NCI-H1092 treated with DMSO at 0.1 percent for 48 hours (cell line): ENCODE data around the gene HNRNPR.
A peak's percentile ranks its signal among the peaks of the same experiment; 100 is the strongest.
"Not testable (repeated sequence)": the region's sequence is repeated elsewhere in the genome, so short reads cannot be mapped to it uniquely, and the experiment has no call there.

ENCODE experiments used
- DNase-seq: peaks from one replicate; lab custom pipeline; 2025; lab: John Stamatoyannopoulos, UW

HNRNPR gene

GRCh38 chr1:23344111-23344986, at the start of gene HNRNPR:
Gene HNRNPR (minus strand): TSS chr1:23344284. CDS start chr1:23341008, 3,276 bp downstream.
- peak; percentile 100 for DNase-seq

- no peak for DNase-seq
Measured at GRCh38 chr1:23393706-23394105, 49.6 kb upstream of the HNRNPR start.

- no peak for DNase-seq
Measured at GRCh38 chr1:23392125-23392855, 48.2 kb upstream of the HNRNPR start.

- DNase-seq, result no peak
Measured at GRCh38 chr1:23389837-23390321, 45.8 kb upstream of the HNRNPR start.

GRCh38 chr1:23387494-23387893, 43.4 kb upstream of the HNRNPR start:
- DNase-seq, result no peak

GRCh38 chr1:23385119-23385621, 41.1 kb upstream of the HNRNPR start:
- DNase-seq, result no peak

- no peak for DNase-seq
Measured at GRCh38 chr1:23384312-23385058, 40.4 kb upstream of the HNRNPR start.

GRCh38 chr1:23383577-23384311, 39.7 kb upstream of the HNRNPR start:
- no peak for DNase-seq

GRCh38 chr1:23381233-23381885, 37.3 kb upstream of the HNRNPR start:
- DNase-seq, result no peak

- no peak for DNase-seq
Measured at GRCh38 chr1:23380719-23381118, 36.6 kb upstream of the HNRNPR start.

GRCh38 chr1:23380236-23380635, 36.2 kb upstream of the HNRNPR start:
- DNase-seq, result not testable (repeated sequence)

GRCh38 chr1:23376890-23377811, 33.1 kb upstream of the HNRNPR start:
- no peak for DNase-seq

GRCh38 chr1:23374079-23374735, 30.1 kb upstream of the HNRNPR start:
- DNase-seq, result not testable (repeated sequence)

- no peak for DNase-seq
Measured at GRCh38 chr1:23371987-23372880, 28.1 kb upstream of the HNRNPR start.

GRCh38 chr1:23370709-23371584, 26.9 kb upstream of the HNRNPR start:
- DNase-seq, result peak; percentile 19

GRCh38 chr1:23370330-23370708, 26.2 kb upstream of the HNRNPR start:
- no peak for DNase-seq
